HepG2 (cell line): Measurements from ENCODE around the gene NINL.

Source experiments
- FOXP1 ChIP-seq, 2 experiments: fragments of 450-650 bp in 1 of 2; IDR thresholded peaks; 2 replicates each; pipeline ENCODE4 v1.6.1; 2017 to 2018; ENCODE audit warnings: antibody characterized with exemption in 1 of 2
- KAT7 ChIP-seq: IDR thresholded peaks from 2 replicates; pipeline ENCODE4 v1.6.1; 2018; ENCODE audit warnings: borderline replicate concordance, missing compliant biosample characterization
- MAFK ChIP-seq, 2 experiments: IDR thresholded peaks in 1 of 2; conservative IDR thresholded peaks in 1 of 2; 2 replicates each; pipeline ENCODE4 v1.6.1; 2011; ENCODE audit warnings: improper control_type of control experiment in 2 of 2, low read length in 2 of 2
- POLR2A ChIP-seq, 2 experiments: IDR thresholded peaks; 2 replicates each; pipeline ENCODE4 v1.6.1; 2011; ENCODE audit warnings: low read depth in 2 of 2, low read length in 2 of 2, mild to moderate bottlenecking in 1 of 2, moderate library complexity in 1 of 2; ENCODE audit not compliant: insufficient read depth in 1 of 2
- POLR2AphosphoS5 ChIP-seq: IDR thresholded peaks from 2 replicates; pipeline ENCODE4 v1.6.1; 2012; ENCODE audit warnings: low read depth, low read length
- RNF2 ChIP-seq: fragments of 450-650 bp; conservative IDR thresholded peaks from 2 replicates; pipeline ENCODE4 v1.6.1; 2016; ENCODE audit warnings: low read depth
- SIX1 ChIP-seq: sonication (generic); formaldehyde crosslinking; IDR thresholded peaks from 2 replicates; pipeline ENCODE4 v1.4.0; 2020; ENCODE audit warnings: missing genetic modification reagents, borderline replicate concordance
- ZNF234 ChIP-seq: sonication (generic); formaldehyde crosslinking; conservative IDR thresholded peaks from 2 replicates; pipeline ENCODE4 v1.5.1; 2020; ENCODE audit warnings: mild to moderate bottlenecking, missing genetic modification reagents
- ZNF333 ChIP-seq: sonication (generic); formaldehyde crosslinking; IDR thresholded peaks from 2 replicates; pipeline ENCODE4 v1.4.0; 2020; ENCODE audit warnings: mild to moderate bottlenecking, missing genetic modification reagents, borderline replicate concordance
- ZNF792 ChIP-seq: IDR thresholded peaks from 2 replicates; pipeline ENCODE4 v1.6.1; 2016
- TF ChIP-seq, protein P1 (sequence below): sonication (generic); formaldehyde crosslinking; IDR thresholded peaks from 2 replicates; pipeline ENCODE4 v1.4.0; 2020; ENCODE audit warnings: mild to moderate bottlenecking, missing genetic modification reagents

DNA sequence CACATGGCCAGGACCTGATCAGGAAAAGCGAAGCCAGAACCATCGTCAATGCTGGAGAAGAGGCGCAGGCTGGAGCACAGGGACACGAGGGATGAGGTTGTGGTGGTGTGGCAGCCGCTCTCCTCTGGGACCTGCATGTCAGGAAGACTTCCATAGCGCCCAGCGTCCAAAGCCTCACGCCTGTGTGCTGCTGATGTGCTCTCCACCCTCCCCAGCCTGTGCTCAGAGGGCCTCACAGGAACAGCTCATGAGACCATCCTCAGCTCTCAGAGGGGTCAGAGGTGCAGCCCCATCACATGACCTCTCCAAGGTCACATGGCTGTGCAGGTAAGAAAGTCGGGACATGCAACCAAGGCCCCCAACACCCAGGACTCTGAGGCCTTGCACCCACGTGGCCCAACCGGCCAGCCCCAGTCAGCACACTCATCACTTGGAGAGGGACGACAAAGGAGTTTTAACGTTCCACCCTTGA, 84.4 kb downstream of the NINL start:
- TF ChIP-seq FOXP1 (IDR thresholded peaks at IDR 0.05) (no peak), FOXP1 (CRISPR knock-in tag; IDR thresholded peaks at IDR 0.05) (no peak), POLR2A (IDR thresholded peaks at IDR 0.05; ENCODE audit: insufficient read depth in 1 of 2, low read depth in 2 of 2, low read length in 2 of 2) (no peak), MAFK (conservative IDR thresholded peaks at IDR 0.05 in 1 of 2, IDR thresholded peaks at IDR 0.05 in 1 of 2; ENCODE audit: low read length in 2 of 2) (no peak), ZNF234 (CRISPR knock-in tag) (no peak), KAT7 (CRISPR knock-in tag) (no peak), ZNF792 (CRISPR knock-in tag) (no peak), RNF2 (no peak), POLR2AphosphoS5 (no peak), ZNF333 (no peak), SIX1 (CRISPR knock-in tag) (no peak)
- TF ChIP-seq, protein P1, sequence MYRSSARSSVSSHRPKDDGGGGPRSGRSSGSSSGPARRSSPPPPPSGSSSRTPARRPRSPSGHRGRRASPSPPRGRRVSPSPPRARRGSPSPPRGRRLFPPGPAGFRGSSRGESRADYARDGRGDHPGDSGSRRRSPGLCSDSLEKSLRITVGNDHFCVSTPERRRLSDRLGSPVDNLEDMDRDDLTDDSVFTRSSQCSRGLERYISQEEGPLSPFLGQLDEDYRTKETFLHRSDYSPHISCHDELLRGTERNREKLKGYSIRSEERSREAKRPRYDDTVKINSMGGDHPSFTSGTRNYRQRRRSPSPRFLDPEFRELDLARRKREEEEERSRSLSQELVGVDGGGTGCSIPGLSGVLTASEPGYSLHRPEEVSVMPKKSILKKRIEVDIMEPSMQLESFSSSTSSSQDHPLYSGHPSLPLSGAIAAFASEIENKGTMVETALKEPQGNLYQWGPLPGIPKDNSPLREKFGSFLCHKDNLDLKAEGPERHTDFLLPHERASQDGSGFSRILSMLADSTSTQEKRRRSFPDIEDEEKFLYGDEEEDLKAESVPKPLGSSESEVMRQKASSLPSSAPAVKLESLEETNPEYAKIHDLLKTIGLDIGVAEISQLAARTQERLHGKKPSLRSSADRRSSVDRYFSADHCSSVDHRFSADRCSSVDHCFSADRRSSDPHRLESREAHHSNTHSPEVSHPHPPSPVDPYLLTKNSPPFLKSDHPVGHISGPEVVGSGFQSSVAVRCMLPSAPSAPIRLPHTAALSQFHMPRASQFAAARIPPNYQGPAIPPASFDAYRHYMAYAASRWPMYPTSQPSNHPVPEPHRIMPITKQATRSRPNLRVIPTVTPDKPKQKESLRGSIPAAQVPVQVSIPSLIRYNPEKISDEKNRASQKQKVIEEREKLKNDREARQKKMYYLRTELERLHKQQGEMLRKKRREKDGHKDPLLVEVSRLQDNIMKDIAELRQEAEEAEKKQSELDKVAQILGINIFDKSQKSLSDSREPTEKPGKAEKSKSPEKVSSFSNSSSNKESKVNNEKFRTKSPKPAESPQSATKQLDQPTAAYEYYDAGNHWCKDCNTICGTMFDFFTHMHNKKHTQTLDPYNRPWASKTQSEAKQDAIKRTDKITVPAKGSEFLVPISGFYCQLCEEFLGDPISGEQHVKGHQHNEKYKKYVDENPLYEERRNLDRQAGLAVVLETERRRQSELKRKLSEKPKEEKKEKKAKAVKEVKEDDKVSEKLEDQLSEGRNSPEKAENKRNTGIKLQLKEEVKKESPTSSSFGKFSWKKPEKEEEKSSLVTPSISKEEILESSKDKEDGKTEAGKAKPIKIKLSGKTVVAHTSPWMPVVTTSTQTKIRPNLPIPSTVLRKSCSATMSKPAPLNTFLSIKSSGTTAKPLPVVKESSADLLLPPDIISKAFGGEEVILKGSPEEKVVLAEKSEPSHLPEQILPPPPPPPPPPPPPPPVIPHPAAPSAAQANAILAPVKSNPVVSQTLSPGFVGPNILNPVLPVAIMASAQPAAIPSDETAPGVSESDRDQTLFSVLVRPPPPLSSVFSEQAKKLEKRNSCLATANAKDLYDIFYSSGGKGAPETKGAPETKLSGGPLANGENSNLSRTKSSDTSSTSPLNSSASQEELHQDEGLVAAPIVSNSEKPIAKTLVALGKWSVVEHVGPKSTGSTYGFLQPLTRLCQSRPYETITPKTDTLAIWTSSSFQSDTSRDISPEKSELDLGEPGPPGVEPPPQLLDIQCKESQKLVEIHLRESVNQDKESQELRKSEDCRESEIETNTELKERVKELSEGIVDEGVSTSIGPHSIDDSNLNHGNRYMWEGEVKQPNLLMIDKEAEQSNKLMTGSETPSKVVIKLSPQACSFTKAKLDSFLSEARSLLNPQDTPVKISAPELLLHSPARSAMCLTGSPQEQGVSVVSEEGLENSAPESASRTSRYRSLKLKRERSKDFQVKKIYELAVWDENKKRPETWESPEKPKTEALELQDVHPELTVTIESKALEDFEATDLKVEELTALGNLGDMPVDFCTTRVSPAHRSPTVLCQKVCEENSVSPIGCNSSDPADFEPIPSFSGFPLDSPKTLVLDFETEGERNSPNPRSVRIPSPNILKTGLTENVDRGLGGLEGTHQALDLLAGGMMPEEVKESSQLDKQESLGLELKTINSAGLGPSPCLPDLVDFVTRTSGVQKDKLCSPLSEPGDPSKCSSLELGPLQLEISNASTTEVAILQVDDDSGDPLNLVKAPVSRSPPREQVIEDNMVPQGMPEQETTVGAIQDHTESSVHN (CRISPR knock-in tag): no peak
